GM19023 (cell line): ENCODE results near the gene RFWD3.
"Not testable (repeated sequence)": the region's sequence is repeated elsewhere in the genome, so short reads cannot be mapped to it uniquely, and the experiment has no call there.

Source experiments
- ATAC-seq: cut with Tn5 transposase; IDR thresholded peaks from one replicate; pipeline ENCODE4 v1.9.1; 2021; ENCODE audit warnings: mild to moderate bottlenecking, moderate library complexity; ENCODE audit not compliant: unreplicated experiment

Gene RFWD3, protein sequence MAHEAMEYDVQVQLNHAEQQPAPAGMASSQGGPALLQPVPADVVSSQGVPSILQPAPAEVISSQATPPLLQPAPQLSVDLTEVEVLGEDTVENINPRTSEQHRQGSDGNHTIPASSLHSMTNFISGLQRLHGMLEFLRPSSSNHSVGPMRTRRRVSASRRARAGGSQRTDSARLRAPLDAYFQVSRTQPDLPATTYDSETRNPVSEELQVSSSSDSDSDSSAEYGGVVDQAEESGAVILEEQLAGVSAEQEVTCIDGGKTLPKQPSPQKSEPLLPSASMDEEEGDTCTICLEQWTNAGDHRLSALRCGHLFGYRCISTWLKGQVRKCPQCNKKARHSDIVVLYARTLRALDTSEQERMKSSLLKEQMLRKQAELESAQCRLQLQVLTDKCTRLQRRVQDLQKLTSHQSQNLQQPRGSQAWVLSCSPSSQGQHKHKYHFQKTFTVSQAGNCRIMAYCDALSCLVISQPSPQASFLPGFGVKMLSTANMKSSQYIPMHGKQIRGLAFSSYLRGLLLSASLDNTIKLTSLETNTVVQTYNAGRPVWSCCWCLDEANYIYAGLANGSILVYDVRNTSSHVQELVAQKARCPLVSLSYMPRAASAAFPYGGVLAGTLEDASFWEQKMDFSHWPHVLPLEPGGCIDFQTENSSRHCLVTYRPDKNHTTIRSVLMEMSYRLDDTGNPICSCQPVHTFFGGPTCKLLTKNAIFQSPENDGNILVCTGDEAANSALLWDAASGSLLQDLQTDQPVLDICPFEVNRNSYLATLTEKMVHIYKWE

DNA sequence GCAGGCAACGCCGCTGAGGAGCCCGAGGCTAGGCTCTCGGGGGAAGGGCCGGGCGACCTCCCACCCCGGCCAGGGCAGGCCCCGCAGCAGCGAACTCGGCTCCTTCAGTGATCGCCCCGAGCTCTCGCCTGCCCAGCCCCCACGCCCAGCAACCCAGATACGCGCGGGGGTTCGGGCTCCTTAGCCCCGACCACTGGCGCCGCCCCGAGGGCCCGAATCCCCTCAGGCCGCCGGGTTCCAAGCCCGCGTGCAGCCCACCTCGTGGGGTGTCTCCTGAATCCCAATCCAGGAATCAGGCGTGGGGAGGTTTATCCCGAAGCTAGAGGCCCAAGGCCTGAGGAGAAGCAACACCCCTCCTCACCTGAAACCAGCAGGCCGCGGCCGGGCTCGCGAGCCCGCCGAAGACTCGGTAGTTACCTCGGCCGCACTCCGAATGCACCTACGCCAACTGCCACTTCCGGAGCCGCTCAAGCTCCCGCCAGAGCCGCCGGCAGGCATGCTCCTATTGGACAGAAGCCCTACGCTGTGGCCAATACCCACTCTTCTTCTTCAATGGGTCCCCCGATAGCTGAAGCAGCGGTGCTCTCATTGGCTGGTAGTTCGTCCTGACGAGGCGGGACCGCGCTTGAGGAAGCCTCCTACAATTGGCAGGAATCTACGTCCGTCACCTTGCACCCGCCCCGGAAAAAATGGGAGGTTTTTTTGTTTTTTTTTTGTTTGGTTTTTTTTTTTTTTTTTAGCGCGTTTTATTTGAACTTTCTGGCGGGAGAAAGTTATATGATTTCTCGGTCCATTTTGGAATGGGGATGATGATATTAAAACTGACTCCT is at the start of gene RFWD3:
RFWD3 (minus strand) TSS at position 453 of the 830 bp plus-strand sequence. CDS start 5,428 bp downstream, outside the sequence.
- ATAC-seq, result peak; percentile 100

DNA sequence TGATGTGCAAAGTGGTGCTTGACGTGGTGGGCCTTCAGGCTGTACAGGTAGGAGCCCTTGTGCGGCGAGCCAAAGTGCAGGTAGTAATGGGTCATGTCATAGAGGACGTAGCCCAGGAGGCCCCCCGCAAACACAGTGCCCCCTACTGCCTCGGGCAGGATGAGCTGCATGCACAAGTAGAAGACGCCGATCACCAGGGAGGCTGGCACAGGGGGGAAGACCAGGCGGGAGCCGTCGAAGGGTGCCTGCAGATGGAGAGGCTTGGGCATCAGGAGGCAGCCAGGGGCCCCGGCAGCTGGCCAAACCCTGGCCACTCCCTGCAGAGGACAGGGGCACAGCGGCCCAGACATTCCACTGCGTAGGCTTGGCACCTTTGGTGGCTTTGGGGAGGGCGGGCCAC is 49.7 kb upstream of the RFWD3 start:
- no peak for ATAC-seq

DNA sequence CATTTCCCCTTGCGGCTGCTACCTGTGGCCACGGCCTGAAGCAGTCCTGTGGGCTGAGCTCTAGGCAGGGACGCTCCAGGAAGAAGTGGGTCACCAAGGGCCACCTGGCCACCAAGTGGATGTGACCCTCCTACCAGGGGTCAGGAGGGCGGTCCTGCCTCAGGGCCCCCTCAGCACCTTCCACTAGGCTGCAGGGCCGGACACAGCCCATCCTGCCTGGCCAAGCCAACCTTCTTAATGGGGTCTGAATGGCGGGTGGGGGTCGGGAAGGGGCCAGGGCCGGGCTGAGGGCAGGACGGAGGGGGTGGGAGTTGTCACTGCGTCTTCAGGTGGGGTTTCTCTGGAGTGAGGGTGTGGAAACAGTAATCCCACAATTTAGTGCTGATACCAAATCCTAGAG is 47.2 kb upstream of the RFWD3 start:
- ATAC-seq, result no peak

DNA sequence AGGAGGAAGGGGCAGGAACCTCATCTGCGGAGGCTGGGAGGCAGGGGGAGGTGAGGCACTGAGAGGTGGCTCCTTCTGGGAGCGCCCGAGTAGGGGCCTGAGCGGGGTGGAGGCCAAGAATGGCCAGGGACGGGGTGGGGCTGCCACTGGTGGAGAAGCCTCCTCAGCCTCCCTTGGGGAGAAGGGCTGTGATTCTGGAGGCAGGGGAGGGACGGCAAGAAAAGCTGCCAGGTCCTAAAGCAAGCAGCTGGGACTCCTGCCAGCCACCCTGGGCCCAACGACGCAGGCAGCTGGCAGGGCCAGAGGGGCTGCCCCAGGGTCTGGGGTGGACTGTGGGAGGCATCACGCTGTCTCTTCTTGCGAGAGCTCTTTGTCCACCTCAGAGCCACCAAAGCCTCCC is 46.6 kb upstream of the RFWD3 start:
- no peak for ATAC-seq

DNA sequence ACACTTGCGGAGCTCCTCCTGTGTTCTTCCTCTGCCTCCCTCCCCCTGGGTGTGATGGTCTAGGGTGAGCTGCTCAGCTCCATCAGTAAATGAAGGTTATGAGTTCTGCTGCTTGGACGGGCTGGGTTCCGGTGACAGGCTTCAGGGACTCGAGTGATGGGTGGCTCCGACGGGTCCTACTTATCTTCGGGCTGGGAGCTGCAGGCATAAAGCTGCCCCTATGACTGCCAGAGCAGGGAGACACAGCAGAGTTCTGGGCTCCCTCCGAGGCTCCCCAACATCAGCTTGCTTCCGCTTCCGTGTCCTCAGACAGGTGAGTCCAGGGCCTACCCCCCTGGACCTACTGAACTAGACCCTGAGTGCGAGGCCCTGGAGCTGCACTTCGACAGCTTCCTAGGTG is 45.3 kb upstream of the RFWD3 start:
- no peak for ATAC-seq

DNA sequence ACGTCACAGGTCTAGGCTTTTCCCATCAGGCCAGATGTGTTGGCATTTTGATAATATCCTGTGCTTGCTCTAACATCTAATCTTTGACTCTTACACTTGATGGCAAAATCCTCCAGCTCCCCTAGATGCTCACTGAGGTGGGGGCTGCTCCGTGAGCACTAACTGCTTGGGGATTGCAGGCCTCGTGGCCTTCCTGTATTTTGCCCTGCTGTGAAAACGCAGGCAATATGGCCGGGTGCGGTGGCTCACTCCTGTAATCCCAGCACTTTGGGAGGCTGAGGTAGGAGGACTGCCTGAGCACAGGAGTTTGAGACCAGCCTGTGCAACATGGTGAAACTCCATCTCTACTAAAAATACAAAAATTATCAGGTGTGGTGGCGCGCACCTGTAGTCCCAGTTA is 43.7 kb upstream of the RFWD3 start:
- no peak for ATAC-seq

DNA sequence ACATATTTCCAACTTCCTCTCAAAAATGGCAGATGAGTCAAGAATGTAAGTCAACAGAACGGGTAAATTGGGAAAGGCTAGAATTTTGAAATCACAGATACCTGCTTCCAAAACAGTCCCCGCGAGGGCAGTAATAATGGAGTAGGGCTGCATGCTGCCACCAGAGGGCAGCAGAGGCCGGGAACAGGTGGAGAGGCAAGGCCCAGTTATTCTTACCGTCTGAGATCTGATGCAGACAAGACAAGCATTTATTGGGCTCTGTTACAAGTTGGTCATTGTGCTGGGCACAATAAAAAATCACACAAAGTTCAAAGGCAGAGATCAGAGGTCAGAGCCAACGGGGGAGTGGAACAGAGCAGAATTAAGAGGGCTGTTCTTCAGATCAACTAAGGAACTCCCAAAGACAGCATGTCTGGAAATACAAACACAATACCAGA is 42.8 kb upstream of the RFWD3 start:
- ATAC-seq, result peak; percentile 87

DNA sequence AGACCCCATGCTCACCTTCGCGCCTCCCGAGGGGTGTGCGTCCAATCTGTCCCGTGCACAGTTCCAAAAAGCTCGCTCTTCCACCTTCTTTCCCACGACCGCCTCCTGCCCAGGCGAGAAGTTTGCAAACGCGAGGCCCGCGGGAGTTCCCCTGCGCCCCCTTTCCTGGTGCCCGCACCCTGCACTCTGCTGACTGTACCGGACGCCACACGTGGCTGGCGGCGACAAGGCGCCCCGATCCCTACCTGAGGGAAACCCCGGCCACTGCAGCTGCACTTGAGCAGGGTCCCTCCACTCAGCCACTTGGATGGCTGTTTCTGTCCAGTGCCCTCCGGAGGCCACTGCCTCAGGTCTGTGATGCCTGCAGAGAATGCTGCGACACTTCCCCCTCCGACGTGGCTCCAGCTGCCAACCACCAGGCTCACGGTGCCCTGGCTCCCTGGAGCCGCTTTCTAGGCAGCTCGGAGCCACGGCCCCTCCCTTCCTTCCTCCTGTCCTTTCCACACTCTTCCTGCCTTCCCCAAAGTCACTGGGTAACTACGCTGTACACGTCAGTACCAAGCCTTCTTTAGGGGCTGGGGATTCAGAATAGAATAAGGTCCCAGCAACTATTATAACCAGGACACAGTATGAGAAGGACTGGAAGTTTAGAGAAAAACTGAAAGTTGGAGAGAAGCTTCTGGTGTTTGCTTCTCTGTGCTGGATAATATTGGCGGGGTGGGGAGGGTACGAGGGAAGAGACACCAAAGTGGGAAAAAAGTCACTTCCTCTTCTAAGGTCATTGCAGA is 34.0 kb upstream of the RFWD3 start, which contains the start of gene MLKL:
MLKL (minus strand) TSS at position 425 of the 788 bp plus-strand sequence. CDS start 5,105 bp downstream, outside the sequence.
- peak; percentile 54 for ATAC-seq

DNA sequence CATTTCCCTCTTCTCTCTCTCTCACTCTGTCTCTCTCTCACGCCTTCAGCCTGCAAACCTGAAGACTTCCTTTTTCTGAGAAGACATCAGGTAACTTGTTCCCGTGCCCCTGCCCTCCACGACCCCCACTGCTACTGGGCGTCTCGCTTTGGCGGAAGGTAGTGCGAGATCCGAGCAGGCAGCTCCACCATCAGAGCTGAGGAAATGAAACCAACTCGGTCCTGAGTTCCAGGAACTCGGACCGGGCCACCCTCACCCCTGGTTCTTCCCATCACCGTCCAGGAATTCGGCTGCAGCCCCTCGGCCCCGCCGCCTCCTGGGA is 33.4 kb upstream of the RFWD3 start:
- ATAC-seq, result no peak

DNA sequence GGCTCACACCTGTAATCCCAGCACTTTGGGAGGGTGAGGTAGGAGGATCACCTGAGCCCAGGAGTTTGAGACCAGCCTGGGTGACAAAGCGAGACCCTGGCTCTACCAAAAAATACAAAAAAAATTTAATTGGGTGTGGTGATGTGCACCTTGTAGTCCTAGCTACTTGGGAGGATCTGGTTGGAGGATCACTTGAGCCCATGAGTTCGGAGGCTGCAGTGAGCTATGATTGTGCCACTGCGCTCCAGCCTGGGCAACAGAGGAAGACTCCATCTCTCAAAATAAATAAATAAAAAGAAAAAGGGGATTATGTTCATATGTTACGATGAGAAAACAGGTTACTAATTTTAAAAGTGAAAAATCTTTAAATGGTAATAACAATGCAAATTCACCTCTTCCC is 33.0 kb upstream of the RFWD3 start:
- no peak for ATAC-seq

DNA sequence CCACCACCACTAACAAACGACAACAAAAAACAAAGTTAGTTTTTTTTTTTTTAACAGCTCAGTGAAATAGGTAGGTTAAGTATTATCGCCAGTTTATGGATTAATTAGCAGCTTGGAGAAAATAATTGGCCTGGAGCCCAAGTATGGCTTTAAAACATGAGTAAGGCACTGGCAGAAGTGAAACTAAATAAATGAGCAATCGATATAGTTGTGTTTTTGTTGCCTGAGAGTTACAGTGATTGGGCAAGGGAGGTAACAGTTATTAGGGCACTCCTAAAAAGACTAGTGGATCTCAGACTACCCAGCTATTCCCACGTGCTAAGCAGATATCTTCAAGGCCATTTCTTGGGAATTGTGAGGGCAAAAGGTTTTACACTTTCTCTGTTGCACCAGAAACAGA is 31.5 kb upstream of the RFWD3 start:
- no peak for ATAC-seq

DNA sequence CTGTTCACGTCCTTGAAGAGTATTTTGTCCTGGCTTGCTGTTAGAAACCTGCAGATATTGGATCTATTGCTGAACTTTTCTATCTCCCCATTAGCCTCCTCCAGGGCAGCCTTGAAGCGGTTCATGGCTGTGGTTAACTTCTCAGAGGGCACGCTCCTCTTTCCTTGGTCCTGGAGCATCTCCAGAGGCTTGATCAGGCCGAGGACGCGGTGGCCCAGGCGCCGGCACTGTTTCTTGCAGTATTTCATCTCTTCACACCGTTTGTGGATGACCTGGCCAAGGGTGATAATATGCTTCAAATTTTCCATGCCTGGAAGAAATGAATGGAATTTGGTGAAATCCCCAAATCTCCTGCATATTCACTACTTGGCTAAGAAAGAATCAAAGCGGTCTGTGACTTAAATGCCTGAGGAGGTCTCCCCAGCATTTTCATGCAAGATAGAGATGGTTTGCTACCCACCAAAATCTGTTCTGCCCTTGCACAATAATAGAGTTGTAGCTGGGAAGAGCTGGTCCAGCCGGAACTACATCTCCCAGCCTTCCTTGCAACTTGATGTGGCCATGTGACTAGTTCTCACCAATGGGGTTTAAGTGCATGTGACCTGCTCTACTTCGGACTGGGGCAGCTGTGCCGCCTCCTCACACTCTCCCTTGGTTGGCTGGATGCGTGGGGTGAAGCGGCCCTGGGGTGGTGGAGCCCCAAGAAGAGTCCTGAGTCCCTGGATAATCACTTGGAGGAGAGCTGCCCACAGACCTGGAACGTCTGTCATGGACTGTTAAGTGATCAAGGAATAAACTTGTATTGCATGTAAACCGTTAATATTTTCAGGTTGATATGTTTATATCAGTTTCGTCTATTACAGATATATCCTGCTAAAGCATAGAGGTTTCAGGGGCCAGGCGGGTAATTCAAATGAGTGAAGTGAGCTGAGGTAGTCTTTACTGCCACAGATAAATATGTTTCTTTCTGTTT is 29.1 kb upstream of the RFWD3 start:
- ATAC-seq, result peak; percentile 75

DNA sequence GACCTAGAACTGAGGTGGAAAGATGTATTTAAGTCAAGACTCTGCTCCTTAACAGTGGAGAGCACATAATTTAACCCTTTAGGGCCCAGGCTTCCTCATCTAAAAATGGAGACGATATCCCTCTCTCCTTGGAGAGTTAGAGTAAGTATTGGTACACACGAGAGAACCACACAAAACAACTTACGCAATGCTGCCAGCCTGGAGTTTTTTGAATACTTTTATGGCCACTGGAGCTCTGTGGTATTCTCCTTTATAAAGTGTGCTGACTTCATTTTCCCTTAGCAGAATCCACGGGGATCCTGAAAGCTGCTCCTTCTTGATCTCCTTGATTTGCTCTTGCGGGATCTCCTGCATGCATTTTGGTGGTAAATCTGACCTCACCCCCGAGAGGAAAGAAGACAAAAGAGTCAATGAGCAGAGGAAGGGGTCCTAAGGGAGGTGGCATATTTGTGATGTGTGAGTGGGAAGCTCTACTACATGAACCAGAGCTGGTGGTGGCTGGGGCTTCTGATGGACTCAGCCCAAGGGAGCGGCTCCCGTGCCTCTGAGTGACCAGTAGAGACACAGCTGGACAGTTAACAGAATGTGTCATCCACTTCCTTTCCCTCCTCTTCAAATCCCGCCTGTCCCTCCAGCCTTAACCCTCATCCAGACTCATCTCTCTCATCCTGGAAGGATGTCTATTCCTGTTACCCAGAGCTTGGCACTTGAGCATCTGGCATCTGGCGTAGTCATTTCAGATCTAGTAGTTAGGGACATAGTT is 24.6 kb upstream of the RFWD3 start:
- ATAC-seq, result no peak

DNA sequence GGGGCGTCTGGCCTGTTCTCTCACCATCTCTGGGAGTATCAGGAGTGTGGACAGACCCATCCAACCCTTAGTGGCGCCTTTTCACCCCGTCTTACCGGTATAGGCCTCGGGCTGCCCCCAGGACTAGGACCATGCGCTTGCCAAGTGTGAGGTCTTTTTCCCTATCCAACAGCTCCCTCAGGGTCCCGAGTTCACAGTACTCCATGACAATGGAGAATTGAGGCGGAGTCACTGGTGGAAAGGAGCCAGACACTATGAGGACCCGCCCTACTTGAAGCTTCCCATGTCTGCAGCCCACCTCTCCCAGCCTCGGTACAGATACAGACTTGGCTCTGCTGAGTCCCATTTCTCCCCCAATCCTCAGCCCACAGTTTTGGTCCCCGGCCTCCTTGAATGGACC is 15.9 kb upstream of the RFWD3 start:
- ATAC-seq, result no peak

DNA sequence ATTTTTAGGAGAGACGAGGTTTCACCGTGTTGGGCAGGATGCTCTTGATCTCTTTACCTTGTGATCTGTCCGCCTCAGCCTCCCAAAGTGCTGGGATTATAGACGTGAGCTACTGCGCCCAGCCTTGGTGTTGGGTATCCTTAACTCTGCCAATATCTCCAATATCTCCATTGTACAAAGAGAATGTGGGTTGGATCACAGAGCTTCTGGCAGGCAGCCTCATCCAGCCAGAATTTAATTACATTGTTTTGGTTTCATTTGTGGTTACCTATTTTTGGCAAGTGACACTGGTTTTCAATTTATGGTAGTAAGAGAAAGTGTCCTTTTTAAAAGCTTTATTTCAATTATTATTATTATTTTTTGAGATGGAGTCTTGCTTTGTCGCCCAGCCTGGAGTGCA is 14.0 kb upstream of the RFWD3 start:
- ATAC-seq, result no peak

DNA sequence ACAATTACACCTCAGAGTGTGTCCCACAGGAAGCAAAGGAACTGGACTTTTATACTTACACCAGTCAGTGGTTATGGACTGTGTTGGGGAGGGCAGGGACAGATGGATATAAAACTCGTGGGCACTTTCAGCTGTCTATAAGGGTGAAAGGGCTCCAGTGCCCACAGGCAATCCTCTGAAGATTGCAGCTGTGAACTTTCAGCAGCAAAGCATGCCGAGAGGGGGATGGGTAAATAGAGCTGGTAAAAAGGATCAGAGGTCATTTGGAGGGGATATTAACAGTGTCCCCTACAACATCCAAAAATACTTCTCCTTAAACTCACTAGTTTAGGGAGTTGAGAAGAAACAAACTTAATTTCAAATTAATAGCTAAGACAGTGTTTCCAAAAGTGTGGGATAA is 13.3 kb upstream of the RFWD3 start:
- no peak for ATAC-seq

DNA sequence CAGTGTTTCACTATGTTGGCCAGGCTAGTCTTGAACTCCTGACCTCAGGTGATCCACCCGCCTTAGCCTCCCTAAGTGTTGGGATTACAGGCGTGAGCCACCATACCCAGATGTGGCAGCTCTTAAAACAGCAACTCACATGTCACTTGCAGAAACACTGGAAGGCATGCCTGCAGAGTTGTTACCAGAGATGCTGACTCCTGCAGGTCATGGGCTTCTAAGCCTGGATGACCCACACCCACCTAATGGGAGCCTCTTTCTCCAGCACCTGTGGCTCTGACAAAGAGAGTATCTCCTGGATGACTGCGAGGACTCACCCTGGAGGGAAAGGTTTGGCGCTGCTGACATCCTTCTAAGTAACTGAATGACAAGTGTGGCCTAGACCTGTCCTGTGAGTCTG is 11.2 kb upstream of the RFWD3 start:
- no peak for ATAC-seq

DNA sequence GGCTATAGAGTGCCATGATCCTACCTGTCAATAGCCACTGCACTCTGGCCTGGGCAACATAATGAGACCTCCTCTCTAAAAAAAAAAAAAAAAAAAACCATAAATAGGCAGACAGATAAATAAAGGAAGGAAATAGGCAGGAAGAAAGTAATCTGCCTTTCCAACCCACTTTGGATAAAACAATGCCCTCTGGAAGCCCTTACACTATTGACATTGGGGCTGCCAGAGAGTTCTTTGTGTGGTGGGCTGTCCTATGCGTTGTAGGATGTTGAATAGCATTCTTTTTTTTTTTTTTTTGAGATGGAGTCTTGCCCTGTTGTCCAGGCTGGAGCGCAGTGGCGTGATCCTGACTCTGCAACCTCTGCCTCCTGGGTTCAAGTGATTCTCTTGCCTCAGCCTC is 7.2 kb upstream of the RFWD3 start:
- ATAC-seq, result no peak

DNA sequence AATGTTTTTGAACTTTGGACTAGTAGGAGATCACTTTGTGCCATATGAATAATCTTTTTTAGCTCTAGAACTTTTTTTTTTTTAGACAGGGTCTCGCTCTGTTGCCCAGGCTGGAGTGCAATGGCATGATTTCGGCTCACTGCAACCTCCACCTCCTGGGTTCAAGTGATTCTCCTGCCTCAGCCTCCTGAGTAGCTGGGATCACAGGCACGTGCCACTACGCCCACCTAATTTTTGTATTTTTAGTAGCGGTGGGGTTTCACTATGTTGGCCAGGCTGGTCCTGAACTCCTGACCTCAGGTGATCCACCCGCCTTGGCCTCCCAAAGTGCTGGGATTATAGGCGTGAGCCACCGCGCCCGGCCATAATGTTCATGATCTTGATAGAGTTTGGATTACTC is 2.2 kb upstream of the RFWD3 start:
- not testable (repeated sequence) for ATAC-seq
